Neuronal stem cell (in vitro differentiated cells): Measurements from ENCODE around the gene OSGEP.
"Not testable (repeated sequence)": the region's sequence is repeated elsewhere in the genome, so short reads cannot be mapped to it uniquely, and the experiment has no call there.

Source experiments
- DNase-seq: peaks from one replicate; pipeline ENCODE4 v3.0.0-alpha.2; 2013; ENCODE audit warnings: low spot score
- H2AFZ ChIP-seq: one replicate; pipeline ENCODE4 v1.6.1; 2013; ENCODE audit warnings: mild to moderate bottlenecking, low read length, inconsistent platforms
- H2AK5ac ChIP-seq: 2 replicates; pipeline ENCODE4 v1.6.1; 2013; ENCODE audit warnings: low read depth, mild to moderate bottlenecking, inconsistent platforms, low read length, moderate library complexity, mixed read lengths
- H2BK120ac ChIP-seq: 2 replicates; pipeline ENCODE4 v1.6.1; 2013; ENCODE audit warnings: low read depth, mild to moderate bottlenecking, inconsistent platforms, low read length, moderate library complexity, mixed read lengths
- H2BK12ac ChIP-seq: one replicate; pipeline ENCODE4 v1.6.1; 2013; ENCODE audit warnings: low read length, inconsistent platforms
- H2BK15ac ChIP-seq: 2 replicates; pipeline ENCODE4 v1.6.1; 2013; ENCODE audit warnings: mild to moderate bottlenecking, low read length, inconsistent platforms, mixed read lengths
- H2BK5ac ChIP-seq: one replicate; pipeline ENCODE4 v1.6.1; 2013; ENCODE audit warnings: inconsistent platforms, mild to moderate bottlenecking, low read length, moderate library complexity
- H3K14ac ChIP-seq: one replicate; pipeline ENCODE4 v1.6.1; 2013; ENCODE audit warnings: low read length, inconsistent platforms
- H3K18ac ChIP-seq: 2 replicates; pipeline ENCODE4 v1.6.1; 2013; ENCODE audit warnings: low read length, inconsistent platforms
- H3K23ac ChIP-seq: 2 replicates; pipeline ENCODE4 v1.6.1; 2013; ENCODE audit warnings: low read depth, mild to moderate bottlenecking, mixed read lengths, low read length, inconsistent platforms; ENCODE audit not compliant: poor library complexity
- H3K27ac ChIP-seq: replicated peaks from 3 replicates; pipeline ENCODE4 v1.5.1; 2013; ENCODE audit warnings: low read length, inconsistent platforms
- H3K27me3 ChIP-seq, 3 experiments: 2 replicates each; pipeline ENCODE4 v1.6.1; 2013; ENCODE audit warnings: low read length in 3 of 3, mild to moderate bottlenecking in 2 of 3, inconsistent platforms in 1 of 3, low read depth in 1 of 3, mixed read lengths in 1 of 3, moderate library complexity in 1 of 3; ENCODE audit not compliant: control insufficient read depth in 3 of 3, insufficient read depth in 3 of 3
- H3K36me3 ChIP-seq, 2 donors: replicated peaks in 1 of 2; 2 replicates each; pipeline ENCODE4 v1.6.1; 2013; ENCODE audit warnings: low read length in 2 of 2; ENCODE audit not compliant: control insufficient read depth in 2 of 2, insufficient read depth in 2 of 2
- H3K4ac ChIP-seq: 2 replicates; pipeline ENCODE4 v1.6.1; 2013; ENCODE audit warnings: inconsistent platforms, mild to moderate bottlenecking, low read length, moderate library complexity
- H3K4me1 ChIP-seq, 2 donors: 1 replicate in 1 of 2; 2 replicates in 1 of 2; pipeline ENCODE4 v1.6.1; 2013; ENCODE audit warnings: low read length in 2 of 2, low read depth in 1 of 2; ENCODE audit not compliant: control insufficient read depth in 2 of 2, insufficient read depth in 1 of 2
- H3K4me2 ChIP-seq: one replicate; pipeline ENCODE4 v1.6.1; 2013; ENCODE audit warnings: mild to moderate bottlenecking, low read length, inconsistent platforms; ENCODE audit not compliant: insufficient read depth, poor library complexity, severe bottlenecking
- H3K4me3 ChIP-seq, 2 donors: 2 replicates each; pipeline ENCODE4 v1.5.1; 2013; ENCODE audit warnings: low read length in 2 of 2, mild to moderate bottlenecking in 2 of 2, inconsistent platforms in 1 of 2, moderate library complexity in 1 of 2
- H3K79me1 ChIP-seq: one replicate; pipeline ENCODE4 v1.6.1; 2013; ENCODE audit warnings: low read depth, mild to moderate bottlenecking, inconsistent platforms, low read length, moderate library complexity
- H3K9ac ChIP-seq: one replicate; pipeline ENCODE4 v1.6.1; 2013; ENCODE audit warnings: mild to moderate bottlenecking, low read depth, low read length, inconsistent platforms; ENCODE audit not compliant: poor library complexity
- H3K9me3 ChIP-seq, 2 donors: replicated peaks in 1 of 2; 2 replicates each; pipeline versions ENCODE3 to v1.6.1; 2013; ENCODE audit warnings: low read length in 2 of 2, mild to moderate bottlenecking in 2 of 2, inconsistent platforms in 1 of 2, low read depth in 1 of 2, mixed read lengths in 1 of 2, moderate library complexity in 1 of 2; ENCODE audit not compliant: control insufficient read depth in 2 of 2, insufficient read depth in 1 of 2
- H4K8ac ChIP-seq: one replicate; pipeline ENCODE4 v1.6.1; 2013; ENCODE audit warnings: low read depth, mild to moderate bottlenecking, inconsistent platforms, low read length, moderate library complexity
- H4K91ac ChIP-seq: one replicate; pipeline ENCODE4 v1.6.1; 2013; ENCODE audit warnings: low read length, low read depth, mild to moderate bottlenecking, inconsistent platforms; ENCODE audit not compliant: poor library complexity
- WGBS, 2 donors: extraction: QIAGEN DNeasy Blood & Tissue Kit; methylation state at CpG; one replicate each; pipeline ENCODE4 v1.1.7; 2013; ENCODE audit warnings: missing lambda C conversion rate in 2 of 2, mixed read lengths in 1 of 2; ENCODE audit not compliant: insufficient read length in 2 of 2, insufficient replicate concordance in 1 of 2; ENCODE audit errors: extremely low coverage in 2 of 2; 5-methylcytosine and 5-hydroxymethylcytosine counted together

OSGEP gene

GRCh38 chr14:20443650-20444049 is 11.0 kb downstream of the OSGEP start:
- not testable (repeated sequence) for H2AK5ac ChIP-seq, H3K9me3 ChIP-seq, H3K27me3 ChIP-seq, H2AFZ ChIP-seq, H3K23ac ChIP-seq, H3K4me2 ChIP-seq, H2BK12ac ChIP-seq, H3K9ac ChIP-seq, H2BK120ac ChIP-seq, H3K79me1 ChIP-seq, H3K27ac ChIP-seq, H3K4me1 ChIP-seq, H4K91ac ChIP-seq, H2BK15ac ChIP-seq, H3K18ac ChIP-seq, DNase-seq, H3K4ac ChIP-seq, H2BK5ac ChIP-seq, H4K8ac ChIP-seq, H3K14ac ChIP-seq, H3K4me3 ChIP-seq
- no CpG with 5 or more reads among the region's 4 CpGs for WGBS, 2 donors
- peaks cover 25 to 45% of the 10 kb centered on the region in 2 donors for H3K36me3 ChIP-seq

GRCh38 chr14:20441461-20441860 is 13.2 kb downstream of the OSGEP start:
- no peak overlapping the region for H3K9ac ChIP-seq
- H3K23ac ChIP-seq: no peak overlapping the region
- no peak overlapping the region for H3K4me3 ChIP-seq
- H3K27ac ChIP-seq: no peak overlapping the region
- no peaks in the 10 kb centered on the region for H3K4me1 ChIP-seq
- no peak overlapping the region for H2AK5ac ChIP-seq
- H2BK5ac ChIP-seq: no peak overlapping the region
- no peaks in the 10 kb centered on the region for H3K9me3 ChIP-seq
- H3K4ac ChIP-seq: no peak overlapping the region
- no peak overlapping the region for H2BK120ac ChIP-seq
- no peak overlapping the region for H2AFZ ChIP-seq
- H4K91ac ChIP-seq: no peak overlapping the region
- peaks cover 0 to 17% (median 0%) of the 10 kb centered on the region in 3 experiments for H3K27me3 ChIP-seq
- H3K14ac ChIP-seq: no peak overlapping the region
- no peak overlapping the region for H2BK15ac ChIP-seq
- H3K18ac ChIP-seq: no peak overlapping the region
- H3K4me2 ChIP-seq: no peak overlapping the region
- no peak for DNase-seq
- no peak overlapping the region for H4K8ac ChIP-seq
- no CpG with 5 or more reads among the region's 2 CpGs for WGBS, 2 donors
- H3K36me3 ChIP-seq: peaks cover 7 to 23% of the 10 kb centered on the region in 2 donors
- no peaks in the 10 kb centered on the region for H3K79me1 ChIP-seq
- no peak overlapping the region for H2BK12ac ChIP-seq

- H3K14ac ChIP-seq: no peak overlapping the region
- no peak overlapping the region for H2AK5ac ChIP-seq
- no peak overlapping the region for H3K4me2 ChIP-seq
- H2BK120ac ChIP-seq: no peak overlapping the region
- peak overlapping the region; percentile 67 for H2AFZ ChIP-seq
- no peak overlapping the region for H3K4ac ChIP-seq
- H3K9ac ChIP-seq: no peak overlapping the region
- H2BK5ac ChIP-seq: no peak overlapping the region
- H3K4me1 ChIP-seq: no peaks in the 10 kb centered on the region
- no peak overlapping the region for H3K18ac ChIP-seq
- H3K27me3 ChIP-seq: peaks cover 0 to 23% (median 1%) of the 10 kb centered on the region in 3 experiments
- no peak overlapping the region for H2BK12ac ChIP-seq
- H3K23ac ChIP-seq: no peak overlapping the region
- no peak overlapping the region for H3K4me3 ChIP-seq
- H3K9me3 ChIP-seq: no peaks in the 10 kb centered on the region
- peaks cover 2 to 17% of the 10 kb centered on the region in 2 donors for H3K36me3 ChIP-seq
- no CpG with 5 or more reads among the region's 5 CpGs for WGBS, 2 donors
- no peak overlapping the region for H4K91ac ChIP-seq
- no peak overlapping the region for H4K8ac ChIP-seq
- no peaks in the 10 kb centered on the region for H3K79me1 ChIP-seq
- no peak overlapping the region for H3K27ac ChIP-seq
- no peak for DNase-seq
- no peak overlapping the region for H2BK15ac ChIP-seq
Observed at GRCh38 chr14:20440882-20441281, 13.7 kb downstream of the OSGEP start.

GRCh38 chr14:20440465-20440864 is 14.1 kb downstream of the OSGEP start:
- no peak overlapping the region for H2BK5ac ChIP-seq
- peaks cover 0 to 13% of the 10 kb centered on the region in 2 donors for H3K36me3 ChIP-seq
- H3K9ac ChIP-seq: no peak overlapping the region
- no peak for DNase-seq
- no peak overlapping the region for H3K27ac ChIP-seq
- no peak overlapping the region for H3K14ac ChIP-seq
- no peak overlapping the region for H3K23ac ChIP-seq
- no peak overlapping the region for H2AK5ac ChIP-seq
- no peaks in the 10 kb centered on the region for H3K9me3 ChIP-seq
- H2AFZ ChIP-seq: peak overlapping the region; percentile 67
- no peak overlapping the region for H2BK15ac ChIP-seq
- no peak overlapping the region for H4K8ac ChIP-seq
- no peak overlapping the region for H3K4ac ChIP-seq
- peaks cover 0 to 27% (median 5%) of the 10 kb centered on the region in 3 experiments for H3K27me3 ChIP-seq
- H3K18ac ChIP-seq: no peak overlapping the region
- no peak overlapping the region for H3K4me3 ChIP-seq
- H4K91ac ChIP-seq: no peak overlapping the region
- no peak overlapping the region for H2BK120ac ChIP-seq
- WGBS, 2 donors: no CpG with 5 or more reads among the region's 5 CpGs
- H3K4me2 ChIP-seq: no peak overlapping the region
- H2BK12ac ChIP-seq: no peak overlapping the region
- no peaks in the 10 kb centered on the region for H3K4me1 ChIP-seq
- H3K79me1 ChIP-seq: no peaks in the 10 kb centered on the region
